CD4-positive, alpha-beta T cell treated with Interleukin-6 at 100 ng/mL for 8 hours (primary cell): ENCODE measurements around the gene TCP11L2.
"Not testable (repeated sequence)": the region's sequence is repeated elsewhere in the genome, so short reads cannot be mapped to it uniquely, and the experiment has no call there.

Experiments
- DNase-seq: peaks from one replicate; pipeline ENCODE4 v3.0.0-alpha.2; 2020; ENCODE audit warnings: mixed read lengths, low spot score

The TCP11L2 gene

DNA sequence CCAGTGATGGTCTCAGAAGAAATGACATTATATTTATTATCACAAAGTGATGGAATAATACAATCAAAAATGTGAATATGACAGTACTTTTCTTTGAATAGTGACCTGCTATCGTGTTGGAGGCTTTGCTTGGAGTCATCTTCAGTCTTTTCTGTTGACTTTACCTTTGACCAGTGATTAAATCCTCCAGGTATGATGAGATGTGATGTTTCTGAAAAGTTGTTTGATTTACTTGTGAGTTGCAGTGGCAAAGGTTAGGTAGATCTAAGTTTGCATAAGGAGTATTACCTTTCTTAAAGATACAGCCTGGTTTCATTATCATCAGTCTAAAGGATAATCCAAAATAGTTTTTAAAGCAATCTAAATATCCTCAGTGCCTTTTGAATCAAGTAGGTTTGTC lies 4.6 kb downstream of the TCP11L2 start:
- DNase-seq = no peak

DNA sequence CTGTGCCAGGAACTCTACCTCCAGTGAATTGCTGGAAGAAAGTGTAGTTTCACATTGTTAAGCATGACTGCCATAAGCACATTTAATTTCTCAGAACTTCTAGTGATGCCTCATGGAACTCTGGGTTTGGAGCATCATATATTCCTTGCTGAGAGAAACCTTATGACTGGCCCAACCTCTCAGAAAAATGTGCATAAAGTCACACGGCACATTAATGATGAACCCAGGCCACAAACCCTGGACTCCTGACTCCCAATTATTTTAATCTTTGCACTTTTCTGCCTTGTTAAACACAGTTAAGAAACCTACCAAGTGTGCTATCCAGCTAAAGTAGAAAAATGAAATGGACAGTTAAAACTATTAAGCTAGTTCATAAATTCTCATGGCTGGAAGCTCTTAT lies 5.6 kb downstream of the TCP11L2 start:
- DNase-seq = no peak

DNA sequence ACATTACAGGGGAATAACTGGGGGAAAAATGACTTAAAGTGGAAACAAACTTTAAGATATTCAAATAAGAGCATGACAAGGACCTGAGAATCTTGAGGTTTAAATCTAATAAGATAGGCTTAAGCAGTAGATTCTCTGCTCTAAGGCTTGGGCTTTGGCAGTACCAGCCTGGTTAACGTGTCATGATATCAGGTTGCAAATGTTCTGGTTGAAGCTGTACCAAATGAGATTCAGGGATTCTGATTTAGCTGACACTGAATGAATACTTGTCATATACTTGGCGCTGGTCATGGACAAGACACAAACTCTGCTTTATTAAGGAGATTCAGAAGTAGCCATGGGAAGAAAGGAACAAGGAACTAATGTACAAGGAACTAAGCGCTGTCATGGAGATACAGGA lies 6.1 kb downstream of the TCP11L2 start:
- DNase-seq = no peak

DNA sequence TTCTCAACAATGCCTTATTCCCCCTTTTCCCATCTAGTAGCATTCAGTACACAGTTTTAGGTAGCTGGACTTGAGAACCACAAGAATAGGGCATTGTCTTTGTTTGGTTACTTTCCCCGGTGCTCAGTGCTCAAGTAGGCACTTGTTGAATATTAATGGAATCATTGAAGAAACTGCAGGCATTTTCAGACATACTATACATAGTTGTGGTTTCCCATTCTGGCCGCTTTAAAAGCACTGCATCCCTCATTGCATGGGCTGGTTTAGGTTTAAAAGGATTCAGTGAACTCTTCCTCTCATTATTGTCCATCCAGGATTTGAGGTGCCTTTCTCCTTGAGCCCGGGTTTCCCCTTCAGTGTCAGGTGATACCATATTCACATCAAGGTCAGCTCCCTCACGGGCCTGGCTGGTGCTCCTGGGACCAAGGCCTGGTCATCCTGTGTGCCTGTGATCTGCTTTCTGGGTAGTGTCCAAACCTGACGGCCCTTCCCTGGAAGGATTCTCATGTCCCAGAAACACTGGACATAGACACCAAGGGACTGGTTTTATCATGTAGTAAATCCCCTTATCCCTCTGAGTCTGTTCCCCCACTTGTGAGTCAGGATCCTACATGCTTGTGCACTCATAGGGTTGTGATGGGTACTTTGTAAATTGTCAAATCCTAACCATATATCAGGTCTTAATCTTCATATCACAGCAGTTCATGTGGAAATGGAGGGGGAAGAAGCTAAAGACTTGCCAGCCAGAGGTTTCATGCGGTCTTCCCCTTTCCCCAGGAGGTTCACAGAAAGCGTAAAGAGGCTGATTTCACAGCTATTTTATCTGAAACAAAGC lies 7.4 kb downstream of the TCP11L2 start:
- DNase-seq = no peak

DNA sequence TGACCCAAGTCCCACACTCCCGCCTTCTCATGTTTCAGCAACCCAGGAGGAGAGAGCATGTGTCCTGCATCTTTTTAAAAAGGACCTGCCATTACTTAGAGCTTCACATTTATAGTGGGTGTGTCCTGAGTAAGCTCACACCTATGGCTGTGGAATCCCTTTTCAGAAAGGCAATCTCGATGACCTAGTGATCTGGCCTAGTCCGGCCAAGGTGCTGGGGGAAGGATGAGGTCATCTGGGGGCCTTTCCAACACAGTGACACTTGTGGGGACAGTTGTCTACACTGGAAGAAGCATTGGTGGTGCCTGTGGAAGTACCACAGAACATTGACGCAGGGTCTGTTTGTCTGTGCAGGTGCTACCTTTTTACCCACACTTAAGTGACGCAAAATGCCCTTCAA lies 8.2 kb downstream of the TCP11L2 start:
- no peak for DNase-seq

DNA sequence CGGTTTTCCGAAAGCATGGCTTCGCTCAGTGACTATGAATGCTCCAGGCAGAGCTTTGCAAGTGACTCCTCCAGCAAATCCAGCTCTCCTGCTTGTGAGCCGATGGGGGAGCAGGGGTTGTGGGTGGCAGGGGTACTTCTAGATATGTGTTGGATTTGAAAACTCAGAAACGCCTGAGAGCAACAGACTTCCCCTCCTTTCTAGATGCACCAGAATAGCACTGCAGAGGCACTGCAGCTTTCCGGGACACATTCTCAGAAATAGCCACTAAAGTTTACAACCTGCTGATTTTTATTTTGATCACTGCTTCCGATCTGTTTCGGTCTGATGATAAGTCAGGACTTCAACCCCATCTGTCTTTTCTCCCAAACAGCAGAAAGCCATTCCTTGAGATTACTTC lies 8.6 kb downstream of the TCP11L2 start:
- DNase-seq = no peak

DNA sequence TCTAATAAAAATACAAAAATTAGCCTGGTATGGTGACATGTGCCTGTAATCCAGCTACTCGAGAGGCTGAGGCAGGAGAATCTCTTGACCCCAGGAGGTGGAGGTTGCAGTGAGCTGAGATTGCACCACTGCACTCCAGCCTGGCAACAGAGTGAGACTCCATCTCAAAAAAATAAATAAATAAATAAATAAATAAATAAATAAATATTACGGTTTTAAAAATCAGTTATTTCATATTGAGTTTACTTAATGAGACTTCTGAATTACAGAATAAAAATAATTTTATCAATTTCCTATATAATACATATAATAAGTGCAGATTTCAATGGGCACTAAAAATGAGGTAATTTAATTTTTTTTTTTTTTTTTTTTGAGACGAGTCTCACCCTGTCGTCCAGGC lies 10.9 kb downstream of the TCP11L2 start:
- DNase-seq = not testable (repeated sequence)

DNA sequence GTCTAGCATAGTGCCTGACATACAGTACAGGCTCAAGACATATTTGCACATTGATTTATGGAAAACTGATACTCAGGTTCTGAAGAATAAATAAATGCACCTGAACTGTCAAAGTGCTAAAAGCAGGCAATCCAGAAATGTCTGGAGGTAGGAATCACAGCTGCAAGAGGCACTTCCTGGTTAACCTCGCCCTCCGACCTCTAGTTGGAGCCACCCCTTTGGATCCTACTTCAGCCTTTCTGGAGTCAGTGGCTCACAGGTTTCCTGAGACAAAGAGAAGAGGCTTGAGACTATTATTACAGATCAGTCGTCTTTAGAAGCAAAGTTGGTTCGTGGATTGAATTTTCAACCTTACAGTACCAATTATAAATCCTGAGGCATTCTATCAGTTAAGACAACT lies 13.0 kb downstream of the TCP11L2 start:
- no peak for DNase-seq

DNA sequence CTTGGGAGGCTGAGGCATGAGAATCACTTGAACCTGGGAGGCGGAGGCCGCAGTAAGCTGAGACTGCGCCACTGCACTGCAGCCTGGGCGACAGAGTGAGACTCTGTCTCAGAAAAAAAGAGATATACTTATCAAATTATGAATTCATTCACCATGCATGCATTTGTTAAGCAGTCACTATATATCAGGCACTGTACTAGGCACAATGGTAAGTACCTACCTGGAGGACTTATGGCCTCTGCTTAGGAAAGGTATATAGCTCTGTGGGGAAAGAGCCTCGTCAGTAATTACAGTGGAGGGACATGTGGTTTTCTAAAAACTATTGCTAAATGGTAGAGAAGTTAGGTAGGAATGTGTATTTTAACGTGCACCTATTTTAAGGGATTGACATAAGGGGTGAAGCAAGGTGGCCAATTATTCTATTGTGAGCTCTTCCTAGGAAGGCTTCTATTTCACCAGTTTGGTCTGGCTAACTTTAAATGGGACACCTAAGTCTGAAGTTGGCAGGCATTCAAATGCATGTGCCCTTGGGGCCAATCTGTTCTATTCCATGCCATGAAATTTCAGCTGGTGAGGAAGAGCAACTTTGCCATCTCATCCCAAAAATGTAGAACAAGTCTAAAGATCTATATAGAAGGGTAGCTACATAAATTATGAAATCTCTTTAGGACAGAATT lies 15.0 kb downstream of the TCP11L2 start:
- no peak for DNase-seq

DNA sequence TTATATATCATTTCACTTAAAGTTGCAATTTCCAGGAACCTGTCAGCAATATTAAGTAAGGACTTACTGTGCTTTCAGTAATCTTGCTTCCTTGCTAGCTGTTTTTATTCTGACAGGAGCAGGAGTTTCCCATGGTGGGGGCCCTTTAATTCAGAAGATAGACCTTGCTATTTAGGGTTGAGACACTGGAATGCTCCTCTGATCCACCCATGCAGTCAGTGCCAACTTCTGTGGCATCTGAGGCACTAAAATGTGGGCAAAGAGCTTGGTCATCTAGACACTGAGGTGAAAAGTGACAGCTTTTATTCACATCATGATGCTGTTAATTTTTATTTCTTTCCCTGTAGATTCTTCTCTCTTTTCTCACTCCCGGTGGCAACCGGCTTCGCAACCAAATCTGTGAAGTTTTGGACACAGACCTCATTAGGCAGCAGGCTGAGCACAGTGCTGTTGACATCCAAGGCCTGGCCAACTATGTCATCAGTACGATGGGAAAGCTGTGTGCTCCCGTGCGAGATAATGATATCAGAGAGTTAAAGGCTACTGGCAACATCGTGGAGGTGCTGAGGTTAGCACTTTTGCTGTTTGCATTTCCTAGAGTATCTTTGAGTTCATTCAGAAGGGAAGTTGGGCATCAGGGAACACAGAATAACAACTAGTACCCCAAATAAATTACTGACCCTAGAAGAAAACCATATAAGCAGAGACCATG lies 18.8 kb downstream of the TCP11L2 start:
- no peak for DNase-seq

DNA sequence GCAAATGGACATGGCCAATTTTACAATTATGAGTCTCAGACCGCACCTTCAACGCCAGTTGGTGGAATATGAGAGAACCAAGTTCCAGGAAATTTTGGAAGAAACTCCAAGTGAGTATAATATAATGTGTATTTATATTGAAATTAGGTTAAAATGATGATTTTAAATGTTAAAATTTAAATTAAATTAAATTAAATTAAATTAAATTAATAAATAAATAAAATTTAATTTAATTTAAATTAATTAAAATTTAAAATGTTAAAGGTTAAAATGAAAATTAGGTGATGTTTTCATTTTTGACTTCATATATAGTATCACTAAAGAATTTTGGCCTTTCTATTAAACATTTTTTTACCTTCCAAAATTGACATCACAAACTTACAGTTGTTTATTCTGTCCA lies 21.0 kb downstream of the TCP11L2 start:
- DNase-seq = no peak

DNA sequence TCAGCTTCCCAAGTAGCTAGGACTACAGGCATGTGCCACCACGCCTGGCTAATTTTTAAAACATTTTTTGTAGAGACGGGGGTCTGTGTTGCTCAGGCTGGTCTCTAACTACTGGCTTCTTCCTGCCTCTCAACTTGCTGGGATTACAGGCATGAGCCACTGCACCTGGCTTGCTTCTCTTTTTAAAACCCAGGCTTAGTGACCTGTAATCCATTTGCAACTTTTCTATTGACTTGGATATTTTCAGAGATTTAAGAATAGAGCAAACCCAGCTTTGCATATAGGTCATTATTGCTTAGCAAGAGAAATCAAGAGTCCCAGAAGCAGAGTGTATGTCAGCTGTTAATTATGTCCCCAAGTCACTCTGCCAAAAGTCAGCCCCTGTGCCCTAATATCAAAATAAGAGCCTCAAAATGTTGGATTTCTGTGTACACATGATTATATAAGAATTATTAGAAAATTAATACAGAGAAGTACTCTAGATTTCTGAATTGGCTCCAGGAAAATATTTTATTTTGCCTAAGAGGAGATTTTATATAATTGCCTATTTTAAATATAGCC lies 24.9 kb downstream of the TCP11L2 start:
- no peak for DNase-seq

DNA sequence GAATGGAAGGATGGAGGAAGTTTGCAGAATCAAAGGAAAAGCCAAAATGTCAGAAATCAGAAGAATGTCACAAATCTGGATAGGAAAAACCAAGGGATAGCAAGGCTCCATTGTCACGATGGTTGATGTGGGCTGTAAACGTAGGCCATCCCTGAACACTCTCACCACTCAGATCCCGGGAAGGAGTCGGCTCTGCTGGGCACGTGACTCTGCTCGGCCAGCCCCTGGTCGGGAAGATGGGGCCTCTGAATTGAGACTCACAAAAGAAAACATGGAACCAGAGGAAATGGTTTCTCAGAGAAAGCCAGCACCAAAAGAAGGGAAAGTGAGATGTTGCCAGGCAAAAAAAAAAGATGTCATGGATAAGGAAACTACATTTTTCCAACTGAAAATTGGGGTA lies 26.2 kb downstream of the TCP11L2 start:
- DNase-seq = no peak

DNA sequence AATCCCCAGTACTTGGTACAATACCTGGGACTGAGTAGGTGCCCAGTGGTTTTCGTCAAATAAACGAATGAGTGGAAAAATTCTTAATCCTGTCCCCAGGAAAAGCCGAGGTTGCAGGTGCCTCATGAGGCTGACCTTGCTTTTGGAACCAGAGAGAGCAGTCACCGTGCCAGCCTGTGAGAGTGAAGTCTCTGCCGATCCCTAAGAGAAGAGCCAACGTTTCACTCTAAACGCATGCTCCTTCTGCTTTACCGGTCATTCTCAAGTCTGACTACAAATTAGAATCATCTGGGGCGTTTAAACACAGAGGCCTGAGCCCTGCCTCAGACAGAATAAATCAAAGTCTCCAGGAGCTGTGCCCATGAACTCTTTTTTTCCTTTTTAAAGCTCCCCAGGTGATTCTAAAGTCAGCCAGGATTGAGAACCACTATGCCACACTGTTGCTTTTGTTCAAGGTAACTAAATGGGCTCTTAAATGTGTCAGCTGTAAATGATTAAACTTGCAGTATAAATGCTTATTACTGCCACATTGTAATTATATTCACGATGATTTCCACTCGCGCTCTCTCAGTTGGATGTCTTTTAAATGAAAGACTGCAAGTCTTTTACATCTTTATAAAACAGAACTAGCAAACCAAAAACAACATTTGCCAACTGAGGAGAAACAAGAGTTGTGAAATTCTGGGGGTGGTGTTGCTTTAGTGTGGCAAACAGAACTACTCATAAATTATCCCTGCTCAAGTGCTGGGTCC lies 26.9 kb downstream of the TCP11L2 start:
- DNase-seq = no peak

DNA sequence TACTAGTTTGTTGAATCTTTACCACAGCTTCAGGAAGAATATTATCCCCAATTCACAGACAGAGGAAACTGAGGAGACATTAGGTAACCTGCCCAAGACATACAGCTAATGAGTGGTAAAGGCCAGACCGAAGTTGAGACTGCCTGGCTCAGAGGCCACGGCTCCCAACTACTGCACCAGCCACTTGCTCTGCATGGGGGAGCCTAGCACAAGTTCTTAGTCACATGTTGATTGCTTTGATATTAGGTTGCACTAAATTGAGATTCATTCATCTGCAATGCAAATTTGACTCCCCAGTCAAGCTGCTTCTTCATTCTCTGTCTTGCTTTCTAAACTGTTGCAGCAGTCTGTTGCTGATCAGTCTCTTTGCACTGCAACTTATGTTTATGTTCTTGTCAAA lies 29.1 kb downstream of the TCP11L2 start:
- no peak for DNase-seq

DNA sequence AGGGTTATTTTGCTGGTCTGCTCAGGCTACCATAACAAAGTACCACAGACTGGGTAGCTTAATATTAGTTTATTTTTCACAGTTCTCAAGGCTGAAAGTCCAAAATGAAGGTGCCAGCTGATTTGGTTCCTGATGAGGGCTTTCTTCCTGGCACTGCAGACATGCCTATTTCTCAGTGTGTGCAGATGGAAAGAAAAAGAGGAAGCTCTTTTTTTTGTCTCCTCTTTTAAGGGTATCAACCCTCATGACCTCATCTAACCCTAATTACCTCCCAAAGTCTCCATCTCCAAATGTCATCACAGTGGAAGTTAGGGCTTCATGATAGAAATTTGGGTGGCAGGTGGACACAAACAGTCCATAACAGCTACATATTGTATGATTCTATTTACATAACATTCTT lies 30.0 kb downstream of the TCP11L2 start:
- DNase-seq = no peak

DNA sequence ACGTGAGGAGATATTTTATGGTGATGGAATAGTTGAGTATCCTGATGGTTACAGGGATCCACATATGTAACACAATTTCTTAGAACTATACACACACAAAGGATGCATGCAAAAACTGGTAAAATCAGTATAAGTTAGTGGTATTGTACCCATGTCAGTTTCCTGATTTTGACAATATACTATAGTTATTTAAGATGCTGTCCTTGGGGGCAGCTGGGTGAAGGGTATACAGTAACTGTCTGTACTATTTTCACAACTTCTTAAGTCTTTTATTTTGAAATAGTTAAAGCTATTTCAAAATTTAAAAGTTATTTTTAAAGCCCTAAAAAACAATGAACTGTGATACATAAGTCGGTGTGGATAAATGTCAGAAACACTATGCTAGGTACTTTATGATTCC lies 30.5 kb downstream of the TCP11L2 start:
- no peak for DNase-seq

DNA sequence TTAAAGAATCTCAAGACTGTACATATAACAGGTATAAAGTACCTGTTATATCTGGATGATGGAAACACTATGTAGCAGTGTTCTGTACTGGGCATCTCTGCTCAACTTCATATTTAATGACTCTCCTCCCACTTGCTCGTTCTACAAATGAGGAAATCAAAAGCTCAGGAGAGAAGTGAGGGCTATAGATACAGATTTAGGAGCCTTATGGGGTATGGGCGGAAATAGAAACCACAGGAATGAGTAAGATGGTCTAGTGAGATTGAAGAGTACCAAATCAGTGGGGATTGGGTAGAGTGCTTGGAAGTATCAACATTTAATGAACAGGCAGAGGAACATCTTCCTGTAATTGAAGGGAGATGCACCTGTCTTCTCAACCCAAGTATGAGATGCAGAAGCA lies 31.2 kb downstream of the TCP11L2 start:
- no peak for DNase-seq

DNA sequence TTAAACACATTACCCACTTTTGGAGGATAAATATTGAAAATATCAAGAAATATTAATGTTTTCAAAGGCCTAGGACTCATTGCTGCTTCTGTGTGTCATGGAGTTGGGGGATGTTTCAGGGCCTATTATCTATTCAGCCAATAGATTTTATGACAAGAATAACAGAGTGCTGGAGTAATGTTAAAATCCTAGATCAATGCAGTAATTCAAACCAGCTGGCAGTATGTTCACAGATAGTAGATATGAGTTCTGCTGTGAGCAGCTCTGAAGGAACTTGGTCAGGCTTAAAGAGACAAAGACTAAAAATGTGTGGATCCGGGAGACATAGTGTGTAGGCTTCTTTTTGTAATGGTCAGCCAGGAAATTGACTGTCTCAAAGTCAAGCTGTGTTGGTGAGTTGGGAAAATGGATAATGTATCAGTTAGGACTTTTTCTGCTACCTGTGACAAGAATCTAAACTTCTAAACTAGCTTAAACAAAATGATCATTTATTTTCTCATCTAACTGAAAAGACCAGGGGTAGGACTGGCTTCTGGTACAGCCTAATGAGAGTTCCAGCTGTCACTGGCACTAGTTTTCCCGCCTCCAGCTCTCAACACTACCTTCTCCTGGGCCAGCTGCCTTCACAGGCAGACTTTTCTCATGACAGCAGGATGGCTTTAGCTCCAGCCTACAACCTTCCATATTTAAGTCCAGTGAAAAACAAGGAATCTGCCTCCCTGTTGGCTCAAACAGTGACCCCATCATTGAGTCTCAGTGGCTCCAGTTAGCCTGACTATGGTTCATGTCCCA lies 38.7 kb downstream of the TCP11L2 start:
- no peak for DNase-seq

DNA sequence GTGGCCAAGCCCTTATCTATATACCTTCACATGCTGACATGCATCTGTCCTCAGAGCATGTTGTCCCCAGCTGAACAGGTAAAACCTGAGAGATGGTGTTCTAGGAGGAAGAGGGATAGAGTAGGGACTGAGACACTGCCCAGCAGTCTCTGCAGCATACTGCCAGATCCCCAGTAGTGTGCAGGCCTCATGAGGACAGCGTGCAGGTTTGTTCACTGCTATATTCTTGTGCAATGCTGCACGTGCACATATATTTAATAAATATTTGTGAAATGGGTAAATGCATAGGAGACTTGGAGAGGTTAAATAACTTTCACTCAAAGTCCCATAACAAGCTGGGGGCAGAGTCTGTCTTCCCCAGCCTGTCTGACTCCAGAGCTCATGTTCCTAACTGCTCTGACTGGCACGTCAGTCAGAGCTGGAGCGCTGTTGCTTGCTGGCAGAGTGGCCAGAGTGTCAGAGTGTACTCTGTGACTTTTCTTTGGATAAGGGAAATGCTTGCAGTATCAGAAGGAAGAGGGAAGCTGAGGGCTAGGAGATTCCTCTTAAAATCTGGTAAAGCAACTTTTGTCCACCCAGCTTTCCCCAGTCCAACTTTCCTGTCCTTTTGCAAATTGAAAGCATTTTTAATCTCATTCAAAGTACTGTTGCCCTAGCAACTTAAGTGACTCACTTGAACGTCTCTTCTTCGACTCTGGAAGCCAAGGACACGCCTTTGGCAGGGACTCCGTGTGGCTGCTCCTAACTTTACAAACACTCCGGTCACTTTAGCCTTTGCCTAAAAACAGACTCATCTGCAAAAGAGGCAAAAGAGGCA lies 40.1 kb downstream of the TCP11L2 start:
- DNase-seq = no peak

DNA sequence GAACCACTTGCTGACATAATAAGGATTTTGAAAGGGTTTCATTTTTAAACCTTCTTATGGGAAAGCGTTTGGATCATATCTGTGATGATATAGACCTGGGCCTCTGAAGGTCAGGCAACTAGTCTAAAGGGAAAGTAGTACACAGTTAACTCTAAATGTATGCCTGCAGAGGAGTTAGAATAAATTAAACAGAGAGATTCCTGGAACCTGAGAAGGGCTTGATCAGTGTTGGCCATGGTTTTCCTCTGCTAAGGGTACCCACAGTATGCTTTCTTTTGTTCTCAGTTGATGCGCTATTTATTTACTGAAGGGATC lies 40.6 kb downstream of the TCP11L2 start:
- no peak for DNase-seq
